GM19238 (cell line): ENCODE results near the gene PHF23.
A peak's percentile ranks its signal among the peaks of the same experiment; 100 is the strongest.
"Not testable (repeated sequence)": the region's sequence is repeated elsewhere in the genome, so short reads cannot be mapped to it uniquely, and the experiment has no call there.

Source experiments
- DNase-seq: peaks from one replicate; pipeline ENCODE4 v3.0.0; 2011; ENCODE audit warnings: low spot score; ENCODE audit not compliant: insufficient read length

PHF23 gene

GRCh38 chr17:7258731-7259554 lies 19.7 kb upstream of the PHF23 start:
- no peak for DNase-seq

DNA sequence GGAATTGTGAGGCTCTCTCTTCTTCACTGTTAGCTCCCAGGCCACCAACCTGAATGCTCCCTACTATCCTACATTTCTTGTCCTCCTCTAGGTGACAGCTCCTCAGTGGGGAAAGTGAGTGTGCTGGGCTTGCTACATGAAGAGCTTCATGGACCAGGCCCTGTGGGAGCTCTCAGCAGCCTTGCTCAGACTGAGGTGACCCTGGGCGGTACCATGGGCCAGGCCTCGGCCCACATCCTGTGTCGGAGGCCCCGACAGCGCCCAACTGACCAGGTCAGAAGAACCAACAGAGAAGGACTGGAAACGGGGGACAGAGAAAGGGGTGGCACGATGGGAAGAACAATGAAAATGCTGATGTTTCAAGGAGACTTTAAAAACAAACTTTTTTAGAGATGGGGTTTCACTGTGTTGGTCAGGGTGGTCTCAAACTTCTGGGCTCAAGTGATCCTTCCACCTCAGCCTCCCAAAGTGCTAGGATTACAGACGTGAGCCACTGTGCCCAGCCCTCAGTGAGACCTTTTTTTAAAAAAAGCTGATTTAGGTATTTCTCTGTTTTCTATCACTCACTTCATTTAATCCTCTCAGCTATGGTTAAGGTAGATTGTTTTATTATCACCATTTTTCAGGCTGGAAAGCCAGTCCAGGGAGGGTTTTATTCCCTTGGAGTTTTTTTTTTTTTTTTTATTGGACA lies 17.7 kb upstream of the PHF23 start:
- DNase-seq = no peak

DNA sequence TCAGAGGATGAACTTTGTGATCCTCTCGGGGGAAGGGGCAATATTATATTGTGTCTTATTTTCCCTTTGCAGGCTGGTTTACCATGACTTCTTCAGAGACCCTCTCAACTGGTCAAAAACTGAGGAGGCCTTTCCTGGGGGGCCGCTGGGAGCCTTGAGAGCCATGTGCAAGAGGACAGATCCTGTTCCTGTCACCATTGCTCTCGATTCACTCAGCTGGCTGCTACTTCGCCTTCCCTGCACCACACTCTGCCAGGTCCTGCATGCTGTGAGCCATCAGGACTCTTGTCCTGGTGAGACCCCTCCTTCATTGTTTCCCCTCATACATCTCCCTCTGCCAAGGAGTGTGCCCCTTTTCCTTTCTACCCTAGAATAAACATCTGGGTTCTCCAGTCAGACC lies 15.3 kb upstream of the PHF23 start:
- DNase-seq = no peak

DNA sequence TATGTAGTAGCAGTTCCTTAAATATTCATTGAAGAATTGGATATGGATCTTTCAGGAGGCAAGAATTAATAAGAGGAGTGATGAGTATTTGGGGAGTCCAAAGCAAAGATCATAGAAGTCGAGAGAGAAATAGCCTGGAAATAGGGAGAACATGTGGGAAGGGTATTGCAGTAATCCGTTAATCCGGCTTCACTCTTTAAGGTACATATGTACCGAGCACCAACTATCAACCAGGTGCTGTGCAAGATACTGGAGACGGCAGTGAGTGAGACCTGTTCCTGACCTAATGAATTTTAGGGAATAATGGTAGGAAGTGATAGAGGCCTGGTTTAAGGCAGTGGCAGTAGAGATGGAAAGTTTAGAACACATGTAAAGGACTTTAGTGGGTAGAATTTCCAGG lies 13.8 kb upstream of the PHF23 start:
- no peak for DNase-seq

DNA sequence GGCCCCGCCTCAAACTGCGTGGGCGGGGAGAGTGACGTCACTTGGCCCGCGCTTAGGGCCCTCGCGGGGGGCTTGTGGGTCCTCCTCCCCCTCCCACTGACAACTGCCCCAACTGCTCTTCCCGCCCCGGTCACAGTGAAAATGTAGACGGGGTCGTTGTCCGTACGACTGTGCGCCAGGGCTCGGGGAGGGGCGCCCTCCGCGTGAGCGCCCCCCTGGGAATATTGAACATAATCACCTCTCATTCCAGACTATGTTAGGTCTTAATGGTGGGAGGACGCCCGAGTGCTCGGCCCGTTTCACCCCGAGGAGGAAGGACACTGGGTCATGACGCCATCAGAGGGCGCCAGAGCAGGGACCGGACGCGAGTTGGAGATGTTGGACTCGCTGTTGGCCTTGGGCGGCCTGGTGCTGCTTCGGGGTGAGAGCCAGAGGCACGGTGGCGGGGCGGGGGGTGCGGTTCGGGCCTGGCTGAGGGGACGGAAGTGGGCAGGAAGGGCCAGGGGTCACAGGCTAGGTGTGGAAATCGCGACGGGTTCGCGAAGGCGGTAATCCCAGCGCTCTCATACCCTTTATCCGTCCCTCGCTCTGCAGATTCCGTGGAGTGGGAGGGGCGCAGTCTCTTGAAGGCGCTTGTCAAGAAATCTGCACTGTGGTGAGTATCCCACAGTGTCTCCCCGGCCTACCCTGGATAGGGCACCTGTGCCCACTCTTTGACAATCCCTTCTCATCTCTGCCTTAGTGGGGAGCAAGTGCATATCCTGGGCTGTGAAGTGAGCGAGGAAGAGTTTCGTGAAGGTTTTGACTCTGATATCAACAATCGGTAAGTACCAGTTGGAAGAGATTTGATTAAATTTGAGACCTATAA lies 13.2 kb upstream of the PHF23 start, which contains the start of gene ELP5:
Gene ELP5, plus strand, starts transcription at position 40 of the 868 bp plus-strand sequence. Its CDS starts 336 bp downstream, at position 376.
- DNase-seq = peak; percentile 91

- DNase-seq = peak; percentile 96
Observed at GRCh38 chr17:7251661-7252175, 12.5 kb upstream of the PHF23 start, which contains the start of gene CTDNEP1. CTDNEP1 (minus strand) TSS chr17:7251734; CDS start chr17:7251296, 438 bp downstream.

GRCh38 chr17:7250695-7251627 lies 11.7 kb upstream of the PHF23 start:
- DNase-seq = no peak

GRCh38 chr17:7249830-7250229 lies 10.6 kb upstream of the PHF23 start:
- DNase-seq = no peak

- no peak for DNase-seq
Observed at GRCh38 chr17:7249214-7249613, 10.0 kb upstream of the PHF23 start.

DNA sequence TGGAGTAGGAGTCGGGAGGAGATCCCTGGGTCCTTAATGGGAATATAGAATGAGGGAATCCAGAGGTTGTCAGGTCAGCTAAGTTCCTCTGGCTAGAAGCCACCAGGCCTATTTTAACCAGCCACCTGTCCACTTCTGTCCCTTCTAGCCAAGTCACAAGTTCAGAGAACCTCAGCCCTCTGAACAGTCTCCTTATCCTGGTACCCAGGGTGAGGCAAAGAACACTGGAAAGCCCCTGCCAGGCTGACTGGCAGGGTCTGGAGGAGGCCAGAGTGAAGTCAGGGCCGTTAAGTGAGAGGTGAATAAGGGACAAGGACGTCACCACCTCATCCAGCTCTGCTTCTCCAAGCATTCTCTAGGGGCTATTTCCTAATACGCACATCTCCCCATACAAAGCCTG lies 9.5 kb upstream of the PHF23 start:
- DNase-seq = no peak

GRCh38 chr17:7246779-7247178 lies 7.5 kb upstream of the PHF23 start:
- DNase-seq = no peak

DNA sequence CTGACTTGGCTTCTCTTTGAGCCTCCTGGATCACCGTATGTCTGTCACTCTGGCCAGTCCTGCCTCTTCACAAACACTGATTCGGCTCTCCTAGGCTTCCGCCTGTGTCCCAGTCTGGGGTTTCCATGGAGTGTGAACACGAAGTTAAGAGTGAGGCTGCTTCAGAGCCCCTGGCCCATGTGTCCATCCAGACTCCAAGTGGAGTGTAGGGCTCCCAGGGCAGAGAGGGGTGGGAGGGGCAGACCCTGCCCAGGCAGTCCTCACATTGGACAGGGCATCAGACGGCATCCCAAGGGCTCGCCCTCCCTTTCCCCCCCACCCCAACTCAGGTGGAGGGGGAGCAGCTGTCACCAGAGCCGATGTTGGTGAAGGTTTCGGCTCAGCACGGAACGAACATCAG lies 4.6 kb upstream of the PHF23 start:
- not testable (repeated sequence) for DNase-seq

GRCh38 chr17:7243453-7243729 lies 4.1 kb upstream of the PHF23 start:
- DNase-seq = no peak

- peak; percentile 85 for DNase-seq
Observed at GRCh38 chr17:7242717-7243452, 3.6 kb upstream of the PHF23 start.

DNA sequence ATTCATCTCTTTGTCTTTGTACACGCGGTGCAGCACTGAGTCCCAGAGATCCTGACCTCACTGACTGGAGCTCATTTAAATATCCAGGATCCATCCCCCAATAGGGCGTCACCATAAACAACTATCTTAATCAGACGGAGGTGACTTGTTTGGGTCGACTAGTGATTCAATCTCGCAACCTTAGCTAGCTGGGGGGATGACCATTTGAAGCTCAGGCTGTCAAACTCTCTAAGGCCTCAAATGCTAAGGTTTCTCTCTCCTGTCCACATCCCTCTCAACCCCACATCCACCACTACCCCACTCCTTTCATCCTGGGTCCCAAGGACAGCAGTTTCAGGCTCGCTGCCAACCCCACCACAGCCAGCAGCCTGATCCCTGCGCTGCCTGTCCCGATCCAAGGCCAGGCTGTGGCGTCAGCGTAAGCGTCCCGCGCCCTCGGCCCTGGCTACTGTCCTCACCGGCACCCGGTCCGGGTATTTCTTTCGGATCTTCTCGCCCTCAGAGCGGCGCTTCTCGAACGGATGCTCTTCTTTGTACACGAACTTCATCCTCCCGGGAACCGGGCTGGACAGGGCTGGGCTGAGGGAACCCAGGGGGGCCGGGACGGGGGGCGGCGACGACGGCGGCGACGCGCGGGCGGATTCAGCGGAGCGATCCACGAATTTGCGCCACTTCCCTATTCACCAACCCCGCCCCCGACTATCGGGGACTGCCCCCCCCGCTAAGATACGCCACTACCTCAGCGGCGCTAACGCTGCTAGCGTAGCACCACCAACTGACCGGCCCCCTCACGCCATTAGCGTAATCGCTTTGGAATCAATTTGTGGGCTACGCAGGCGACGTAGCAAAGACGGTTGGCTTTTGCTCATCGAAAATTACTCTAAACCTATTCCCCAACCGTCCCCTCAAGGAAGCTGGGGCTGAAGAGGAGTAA lies 2.8 kb upstream of the PHF23 start, which contains the start of gene GABARAP:
Gene GABARAP, minus strand, starts transcription at position 667 of the 934 bp plus-strand sequence. Its CDS starts 119 bp downstream, at position 548.
- peak; percentile 56 for DNase-seq

DNA sequence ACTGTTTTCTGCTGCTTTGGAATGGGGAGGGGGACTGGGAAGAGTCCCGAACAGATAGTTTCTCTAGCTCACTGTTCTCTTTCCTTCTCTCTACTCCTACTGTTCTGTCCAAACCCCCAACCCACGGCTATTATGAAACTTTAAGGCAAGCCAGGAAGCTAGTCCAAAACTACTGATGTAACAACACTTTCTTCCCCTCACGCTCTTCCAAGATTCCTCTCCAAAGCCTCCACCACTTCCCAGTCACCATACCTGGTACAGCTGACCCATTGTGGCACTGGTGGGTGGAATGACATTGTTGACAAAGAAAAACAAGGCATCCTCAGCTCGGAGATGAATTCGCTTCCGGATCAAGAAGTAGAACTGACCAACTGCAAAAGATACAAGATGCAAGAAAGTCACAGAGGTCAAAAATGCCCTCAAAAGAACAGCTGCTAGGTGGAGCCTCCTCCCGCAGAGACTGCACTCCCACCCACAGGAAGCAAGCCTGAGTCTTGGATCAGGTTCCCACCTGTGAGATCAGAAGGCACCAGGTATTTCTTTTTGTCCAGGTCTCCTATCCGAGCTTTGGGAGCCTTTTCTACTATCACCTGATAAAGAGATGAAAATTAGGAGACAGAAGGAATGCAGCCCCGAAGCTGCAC lies 2.0 kb upstream of the PHF23 start:
- DNase-seq = no peak

- no peak for DNase-seq
Observed at GRCh38 chr17:7240375-7240774, 1.1 kb upstream of the PHF23 start.
